PFSK-1 (cell line): ENCODE measurements around the gene STARD3.

ENCODE experiments used
- FOXP2 ChIP-seq: optimal IDR thresholded peaks from 2 replicates; pipeline ENCODE3; 2011; ENCODE audit warnings: borderline replicate concordance, control low read depth, inconsistent platforms; ENCODE audit not compliant: insufficient read depth; ENCODE audit errors: extremely low read length, extremely low read depth
- POLR2AphosphoS5 ChIP-seq: IDR thresholded peaks from 2 replicates; pipeline ENCODE4 v1.6.1; 2012; ENCODE audit warnings: low read depth, mild to moderate bottlenecking, control low read depth, low read length, moderate library complexity
- SIN3A ChIP-seq: IDR thresholded peaks from 2 replicates; pipeline ENCODE4 v1.6.1; 2012; ENCODE audit warnings: mild to moderate bottlenecking, low read length, moderate library complexity, borderline replicate concordance; ENCODE audit not compliant: insufficient read depth
- TAF1 ChIP-seq: IDR thresholded peaks from 2 replicates; pipeline ENCODE4 v1.6.1; 2012; ENCODE audit warnings: low read length, control low read depth, borderline replicate concordance; ENCODE audit not compliant: insufficient read depth
- TF ChIP-seq, protein P1 (sequence below), 2 experiments: IDR thresholded peaks; 2 replicates each; pipeline versions ENCODE4 v1.6.1 to v1.8.0; 2011 to 2012; ENCODE audit warnings: low read depth in 2 of 2, low read length in 2 of 2, control low read depth in 1 of 2, inconsistent platforms in 1 of 2, mild to moderate bottlenecking in 1 of 2, moderate library complexity in 1 of 2; ENCODE audit not compliant: insufficient read depth in 1 of 2

The STARD3 gene

DNA sequence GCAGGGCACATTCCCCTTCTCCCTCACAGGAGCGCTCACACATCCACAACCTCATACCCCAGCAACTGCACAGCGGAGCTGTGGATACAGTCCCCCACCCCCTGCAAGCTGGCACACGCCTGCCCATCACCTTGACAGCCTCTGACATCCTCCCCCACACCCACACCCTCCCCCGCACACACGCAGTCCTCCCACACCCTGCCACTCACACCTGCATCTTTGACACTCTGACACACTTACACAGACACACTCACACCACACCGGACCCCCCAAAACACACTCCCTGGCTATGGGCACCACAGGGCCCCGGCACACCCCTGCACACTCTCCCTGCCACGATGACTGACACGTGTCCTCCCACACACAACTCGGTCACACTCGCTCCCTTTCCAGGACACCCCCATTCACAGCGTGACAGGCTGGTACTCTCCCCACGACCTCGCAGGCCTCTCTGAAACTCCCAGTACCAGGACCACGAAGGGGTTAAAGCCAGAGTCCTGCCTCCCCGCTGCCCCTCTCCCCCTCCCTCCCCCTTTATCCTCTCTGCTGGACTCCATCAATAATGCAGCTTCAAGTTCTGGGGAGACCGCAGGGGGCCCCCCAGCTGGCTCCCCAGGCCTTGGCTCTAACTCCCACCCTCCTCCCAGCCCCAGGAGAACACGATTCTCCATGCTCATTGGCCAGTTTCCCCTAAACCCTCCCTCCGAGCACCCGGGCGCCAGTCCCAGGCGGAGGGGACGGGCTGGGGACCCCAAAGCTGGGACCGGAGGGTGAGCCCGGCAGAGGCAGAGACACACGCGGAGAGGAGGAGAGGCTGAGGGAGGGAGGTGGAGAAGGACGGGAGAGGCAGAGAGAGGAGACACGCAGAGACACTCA is 10.5 kb upstream of the STARD3 start, which contains the start of gene PPP1R1B:
Gene PPP1R1B, plus strand, starts transcription at position 782 of the 876 bp plus-strand sequence. CDS start 441 bp downstream, outside the sequence.
- TF ChIP-seq FOXP2 (no peak), POLR2AphosphoS5 (no peak), TAF1 (no peak), SIN3A (no peak)
- TF ChIP-seq, protein P1, sequence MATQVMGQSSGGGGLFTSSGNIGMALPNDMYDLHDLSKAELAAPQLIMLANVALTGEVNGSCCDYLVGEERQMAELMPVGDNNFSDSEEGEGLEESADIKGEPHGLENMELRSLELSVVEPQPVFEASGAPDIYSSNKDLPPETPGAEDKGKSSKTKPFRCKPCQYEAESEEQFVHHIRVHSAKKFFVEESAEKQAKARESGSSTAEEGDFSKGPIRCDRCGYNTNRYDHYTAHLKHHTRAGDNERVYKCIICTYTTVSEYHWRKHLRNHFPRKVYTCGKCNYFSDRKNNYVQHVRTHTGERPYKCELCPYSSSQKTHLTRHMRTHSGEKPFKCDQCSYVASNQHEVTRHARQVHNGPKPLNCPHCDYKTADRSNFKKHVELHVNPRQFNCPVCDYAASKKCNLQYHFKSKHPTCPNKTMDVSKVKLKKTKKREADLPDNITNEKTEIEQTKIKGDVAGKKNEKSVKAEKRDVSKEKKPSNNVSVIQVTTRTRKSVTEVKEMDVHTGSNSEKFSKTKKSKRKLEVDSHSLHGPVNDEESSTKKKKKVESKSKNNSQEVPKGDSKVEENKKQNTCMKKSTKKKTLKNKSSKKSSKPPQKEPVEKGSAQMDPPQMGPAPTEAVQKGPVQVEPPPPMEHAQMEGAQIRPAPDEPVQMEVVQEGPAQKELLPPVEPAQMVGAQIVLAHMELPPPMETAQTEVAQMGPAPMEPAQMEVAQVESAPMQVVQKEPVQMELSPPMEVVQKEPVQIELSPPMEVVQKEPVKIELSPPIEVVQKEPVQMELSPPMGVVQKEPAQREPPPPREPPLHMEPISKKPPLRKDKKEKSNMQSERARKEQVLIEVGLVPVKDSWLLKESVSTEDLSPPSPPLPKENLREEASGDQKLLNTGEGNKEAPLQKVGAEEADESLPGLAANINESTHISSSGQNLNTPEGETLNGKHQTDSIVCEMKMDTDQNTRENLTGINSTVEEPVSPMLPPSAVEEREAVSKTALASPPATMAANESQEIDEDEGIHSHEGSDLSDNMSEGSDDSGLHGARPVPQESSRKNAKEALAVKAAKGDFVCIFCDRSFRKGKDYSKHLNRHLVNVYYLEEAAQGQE (IDR thresholded peaks at IDR 0.05; ENCODE audit: insufficient read depth in 1 of 2, low read depth in 2 of 2, low read length in 2 of 2), result no peak

DNA sequence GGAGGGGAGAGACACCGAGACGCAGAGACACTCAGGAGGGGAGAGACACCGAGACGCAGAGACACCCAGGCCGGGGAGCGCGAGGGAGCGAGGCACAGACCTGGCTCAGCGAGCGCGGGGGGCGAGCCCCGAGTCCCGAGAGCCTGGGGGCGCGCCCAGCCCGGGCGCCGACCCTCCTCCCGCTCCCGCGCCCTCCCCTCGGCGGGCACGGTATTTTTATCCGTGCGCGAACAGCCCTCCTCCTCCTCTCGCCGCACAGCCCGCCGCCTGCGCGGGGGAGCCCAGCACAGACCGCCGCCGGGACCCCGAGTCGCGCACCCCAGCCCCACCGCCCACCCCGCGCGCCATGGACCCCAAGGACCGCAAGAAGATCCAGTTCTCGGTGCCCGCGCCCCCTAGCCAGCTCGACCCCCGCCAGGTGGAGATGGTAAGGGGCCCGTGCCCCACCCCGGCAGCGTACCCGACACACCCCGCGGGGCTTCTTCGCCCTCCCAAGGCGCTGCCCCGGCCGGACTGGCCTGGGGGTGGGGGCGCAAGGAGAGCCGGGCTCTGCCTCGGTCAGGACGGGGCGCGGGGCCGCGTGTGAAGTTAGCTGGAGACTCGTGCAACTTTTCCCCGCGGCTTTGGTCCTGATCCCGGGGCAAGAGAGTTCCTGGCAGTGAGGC is 9.8 kb upstream of the STARD3 start:
- TF ChIP-seq SIN3A, result no peak
- TF ChIP-seq POLR2AphosphoS5, result no peak
- TF ChIP-seq FOXP2, result no peak
- TF ChIP-seq TAF1, result no peak
- TF ChIP-seq, protein P1 (IDR thresholded peaks at IDR 0.05; ENCODE audit: insufficient read depth in 1 of 2, low read depth in 2 of 2, low read length in 2 of 2), result no peak

DNA sequence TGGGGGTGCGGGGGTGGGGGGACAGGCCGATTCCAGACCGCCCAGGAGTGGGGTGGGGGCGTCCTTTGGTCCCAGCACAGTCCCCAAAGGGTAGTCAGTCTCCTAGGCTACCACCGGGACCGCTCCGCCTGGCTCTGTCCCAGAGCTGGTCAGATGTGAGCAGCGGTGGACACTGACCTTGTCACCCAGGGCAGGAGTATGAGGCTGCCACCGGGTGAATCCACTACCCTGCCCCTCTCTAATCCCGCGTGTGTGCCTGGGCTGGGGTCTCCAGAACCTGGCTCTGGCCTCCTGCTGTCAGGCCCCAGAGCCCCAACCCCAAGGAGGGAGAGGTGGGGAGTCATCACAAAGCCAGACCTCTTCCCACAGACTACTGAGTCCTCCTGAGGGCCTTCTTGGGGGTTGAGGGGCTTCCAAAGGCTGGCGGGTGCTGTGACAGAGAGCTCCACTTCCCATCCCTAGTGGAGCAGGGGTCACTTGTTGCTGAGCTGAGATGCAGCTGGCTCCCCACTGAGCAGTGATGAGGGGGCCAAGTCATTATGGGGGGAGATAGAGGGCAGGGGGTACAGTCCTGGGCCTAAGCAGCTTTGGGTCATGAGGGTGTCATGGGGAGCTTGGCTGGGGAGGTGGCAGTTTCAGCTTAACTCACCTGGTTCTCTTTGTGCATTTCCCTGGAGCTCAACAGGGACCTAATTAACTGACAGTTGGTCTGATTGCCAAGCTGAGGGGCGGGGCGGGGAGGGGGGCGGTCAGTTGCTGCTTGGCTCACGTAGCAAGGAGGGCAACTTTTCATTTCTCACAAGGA is 9.0 kb upstream of the STARD3 start:
- TF ChIP-seq, protein P1 (IDR thresholded peaks at IDR 0.05; ENCODE audit: insufficient read depth in 1 of 2, low read depth in 2 of 2, low read length in 2 of 2), result no peak
- TF ChIP-seq POLR2AphosphoS5 (no peak), FOXP2 (no peak), SIN3A (no peak), TAF1 (no peak)

DNA sequence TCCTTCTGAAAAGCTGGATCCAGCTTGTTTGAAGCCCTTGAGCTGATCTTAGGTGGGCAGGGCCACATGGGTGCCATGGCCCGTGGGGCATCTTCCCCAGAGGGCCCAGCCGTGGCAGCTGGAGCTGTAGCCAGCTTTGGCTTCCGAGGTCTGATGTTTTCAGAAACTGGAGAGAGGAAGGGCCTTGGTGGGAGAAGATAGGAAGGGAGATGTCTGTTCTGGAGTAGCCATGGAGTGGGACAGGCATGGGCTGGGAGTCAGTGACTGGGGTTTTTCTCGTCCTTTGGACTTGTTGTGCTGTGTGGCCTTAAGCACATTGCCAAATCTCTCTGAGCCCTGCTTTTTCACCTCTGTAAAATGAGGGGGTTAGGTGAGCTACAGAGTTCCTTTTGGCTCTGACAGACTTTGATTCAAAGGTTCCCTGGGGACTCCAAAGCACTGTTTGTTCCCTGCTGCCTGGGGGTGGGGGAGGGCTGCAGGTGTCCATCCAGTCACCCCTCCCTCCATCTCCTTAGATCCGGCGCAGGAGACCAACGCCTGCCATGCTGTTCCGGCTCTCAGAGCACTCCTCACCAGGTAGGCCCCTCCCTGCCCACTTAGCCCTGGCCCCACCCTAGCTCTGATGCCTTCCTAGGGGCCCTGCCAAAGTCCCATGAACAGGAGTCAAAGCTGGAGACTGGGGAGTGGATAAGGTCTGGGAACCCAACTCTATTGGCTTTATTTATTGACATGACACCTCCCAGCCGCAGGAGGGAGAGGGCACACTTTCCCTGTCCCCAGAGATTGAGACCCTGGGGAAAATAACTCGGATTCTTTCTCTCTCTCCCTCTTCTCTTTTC is 8.1 kb upstream of the STARD3 start:
- TF ChIP-seq FOXP2, result no peak
- TF ChIP-seq SIN3A, result no peak
- TF ChIP-seq, protein P1 (IDR thresholded peaks at IDR 0.05; ENCODE audit: insufficient read depth in 1 of 2, low read depth in 2 of 2, low read length in 2 of 2), result no peak
- TF ChIP-seq TAF1, result no peak
- no peak for TF ChIP-seq POLR2AphosphoS5
